GM23248 (cell line): ENCODE measurements around the gene ABCB1.

ENCODE experiments used
- EZH2 ChIP-seq: fragments of 200-600 bp; sonication (generic); IDR thresholded peaks from 2 replicates; pipeline ENCODE4 v1.6.1; 2018; ENCODE audit warnings: antibody characterized with exemption, mild to moderate bottlenecking; ENCODE audit not compliant: insufficient read depth, poor library complexity, severe bottlenecking
- EZH2phosphoT487 ChIP-seq: fragments of 200-600 bp; sonication (generic); IDR thresholded peaks from 2 replicates; pipeline ENCODE4 v1.6.1; 2018; ENCODE audit warnings: antibody characterized with exemption, moderate library complexity, mild to moderate bottlenecking, low read depth; ENCODE audit not compliant: insufficient read depth

DNA sequence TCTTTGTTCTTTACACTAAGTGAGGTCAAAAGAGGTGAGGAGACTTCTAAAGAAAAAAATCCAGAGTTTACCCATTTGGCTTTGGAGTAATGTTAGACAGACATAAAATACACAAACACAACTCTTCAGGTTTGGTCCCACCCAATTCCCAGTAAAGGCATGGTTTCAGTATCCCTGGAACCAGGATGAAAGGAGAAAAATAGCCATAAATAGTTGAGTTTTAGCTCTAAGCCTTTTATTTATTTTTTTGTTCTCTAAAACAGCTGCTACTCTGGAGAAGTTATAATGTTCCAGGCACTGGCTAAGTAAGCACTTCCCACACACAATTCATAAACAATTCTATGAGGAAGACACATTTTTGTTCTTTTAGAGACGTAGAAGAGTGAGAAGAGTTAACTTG lies 4.0 kb downstream of the ABCB1 start:
- TF ChIP-seq EZH2 (no peak), EZH2phosphoT487 (no peak)
